Frontal cortex (tissue), 4 donors: ENCODE results near the gene CPN1. TPM values are rescaled to one million over a fixed set of nuclear protein-coding genes. Genes with fewer than 3 reads are reported as not detected.
"Not testable (repeated sequence)": the region's sequence is repeated elsewhere in the genome, so short reads cannot be mapped to it uniquely, and the experiment has no call there.

Source experiments
- DNase-seq, 2 donors: peaks; one replicate each; pipeline ENCODE4 v3.0.0; 2012; ENCODE audit warnings: low spot score in 2 of 2
- FAIRE-seq: peaks from 2 replicates; lab custom pipeline; 2012; peaks lifted over from hg19 to GRCh38; lab: Jason Lieb, UNC
- total RNA-seq: library from RNA; depleted of rRNA; stranded (reverse); fragments of >200 nt; gene quantifications from one replicate; pipeline ENCODE4 v1.2.3, GENCODE V29; 2014
- donor health status: control.
- donor health status: control.
- donor health status: control.

Gene CPN1
- total RNA-seq, 1 donor from 2014 or later: not detected

DNA sequence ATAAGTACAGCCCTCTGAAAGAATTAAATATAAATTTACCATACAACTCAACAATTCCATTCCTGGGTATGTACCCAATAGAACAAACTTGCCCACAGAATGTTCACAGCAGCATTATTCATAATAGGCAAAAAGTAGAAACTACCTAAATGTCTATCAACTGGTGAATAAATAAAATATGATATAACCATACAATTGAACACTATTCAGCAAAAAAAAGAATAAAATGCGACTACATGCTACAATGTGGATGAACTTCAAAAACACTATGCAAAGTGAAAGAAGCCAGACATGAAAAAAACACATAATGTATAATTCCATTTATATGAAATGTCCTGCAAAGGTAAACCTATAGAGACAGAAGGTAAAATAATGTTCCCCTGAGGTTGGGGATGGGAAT is 2.0 kb upstream of the CPN1 start:
- no peak for DNase-seq
- no peak for FAIRE-seq

DNA sequence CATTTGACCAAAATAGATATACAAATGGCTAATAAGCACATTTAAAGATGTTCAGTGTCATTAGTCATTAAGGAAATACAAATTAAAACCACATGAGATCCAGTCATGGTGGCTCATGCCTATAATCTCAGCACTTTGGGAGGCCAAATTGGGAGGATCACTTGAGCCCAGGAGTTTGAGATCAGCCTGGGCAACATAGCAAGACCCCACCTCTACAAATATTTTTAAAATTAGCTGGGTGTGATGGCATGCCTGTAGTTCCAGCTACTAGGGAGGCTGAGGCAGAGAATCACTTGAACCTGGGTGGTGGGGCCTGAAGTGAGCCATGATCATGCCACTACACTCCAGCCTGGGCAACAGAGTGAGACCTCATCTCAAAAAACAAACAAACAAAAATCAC is 607 bp upstream of the CPN1 start:
- not testable (repeated sequence) for FAIRE-seq, DNase-seq

DNA sequence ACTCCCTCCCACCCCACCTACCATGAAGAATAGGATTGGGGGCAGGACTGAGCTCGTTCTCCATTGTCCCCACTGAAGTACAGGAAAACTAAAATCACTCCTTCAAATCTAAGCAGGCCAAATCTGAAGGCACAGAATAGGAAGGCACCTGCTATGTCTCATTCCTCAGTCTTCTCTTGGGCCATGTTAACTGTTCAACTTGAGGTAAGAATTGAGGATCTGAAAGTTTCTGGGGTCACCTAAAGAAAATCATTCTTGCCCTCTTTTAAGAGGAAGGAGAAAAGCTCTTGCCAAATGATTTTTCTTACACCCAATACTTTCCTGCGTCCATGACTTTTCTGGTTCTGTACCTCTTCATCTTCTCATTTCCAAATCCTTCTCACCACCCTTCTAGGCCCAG is 4.9 kb downstream of the CPN1 start:
- DNase-seq (no peak), FAIRE-seq (no peak)

DNA sequence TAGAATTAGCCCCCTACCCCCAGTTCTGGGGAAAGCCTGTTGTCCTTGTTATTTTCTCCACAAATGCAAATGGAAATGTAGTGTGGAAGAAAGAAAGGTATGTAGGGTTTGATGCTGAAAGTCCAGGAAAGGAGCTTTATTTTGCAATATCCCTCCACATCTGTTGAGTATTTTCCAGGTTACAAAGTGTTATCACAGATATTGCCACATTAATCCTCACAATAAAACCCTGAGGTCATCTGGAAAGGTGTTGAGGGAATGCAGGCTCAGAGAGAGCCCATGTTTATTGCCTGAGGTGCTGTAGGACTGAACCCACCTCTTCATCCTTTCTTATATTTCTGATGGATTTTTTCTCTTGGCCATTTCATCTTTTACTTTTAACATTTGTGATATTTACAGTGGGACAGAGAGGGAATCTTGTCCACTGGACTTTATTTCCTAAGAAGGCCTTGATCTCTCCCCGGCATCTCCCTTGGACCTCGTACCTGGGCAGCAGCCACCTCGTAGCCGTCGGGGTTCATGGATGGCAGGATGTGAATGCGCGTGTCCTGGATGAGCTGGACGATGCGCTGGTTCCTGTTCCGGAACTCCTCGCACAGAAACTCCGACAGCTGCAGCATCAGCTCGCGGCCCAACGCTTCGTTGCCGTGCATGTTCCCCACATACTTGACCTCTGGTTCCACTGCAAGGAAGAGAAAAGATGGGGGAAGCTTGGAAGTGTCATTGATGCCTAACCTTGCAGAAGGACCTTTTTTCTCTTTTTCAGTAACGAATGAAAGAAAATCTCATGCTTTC is 6.0 kb downstream of the CPN1 start:
- FAIRE-seq (no peak), DNase-seq (no peak)

DNA sequence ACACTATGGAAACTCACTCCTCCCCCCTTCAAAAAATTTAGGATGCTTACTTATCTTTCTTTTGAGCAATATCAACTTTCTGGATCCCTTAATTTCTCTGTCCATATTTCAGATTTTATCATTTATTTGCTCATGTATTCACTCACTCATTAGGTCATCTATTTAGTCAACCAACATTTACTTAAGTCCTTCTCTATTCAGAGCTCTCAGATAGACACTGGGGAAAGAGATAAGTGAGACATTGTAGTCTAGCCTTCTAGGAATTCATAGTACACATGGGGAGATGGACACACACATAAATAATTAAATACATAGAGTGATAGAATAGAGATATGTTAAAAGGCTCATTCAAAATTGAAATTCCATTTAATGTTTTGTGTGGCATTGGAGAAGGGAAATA is 9.2 kb downstream of the CPN1 start:
- DNase-seq (no peak), FAIRE-seq (no peak)

DNA sequence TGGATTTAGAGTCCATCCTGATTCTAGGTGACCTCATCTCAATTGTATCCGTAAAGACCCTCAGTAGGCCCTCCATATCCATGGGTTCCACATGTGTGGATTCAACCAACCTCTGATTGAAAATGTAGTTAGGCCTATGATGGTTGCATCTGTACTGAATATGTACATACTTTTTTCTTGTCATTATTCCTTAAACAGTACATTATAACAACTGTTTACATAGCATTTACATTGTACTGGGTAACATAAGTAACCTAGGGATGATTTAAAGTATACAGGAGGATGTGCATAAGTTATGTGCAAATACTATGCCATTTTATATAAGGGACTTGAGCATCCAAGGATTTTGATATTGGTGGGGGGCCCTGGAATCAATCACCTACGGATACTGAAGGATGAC is 10.1 kb downstream of the CPN1 start:
- DNase-seq (no peak), FAIRE-seq (no peak)

DNA sequence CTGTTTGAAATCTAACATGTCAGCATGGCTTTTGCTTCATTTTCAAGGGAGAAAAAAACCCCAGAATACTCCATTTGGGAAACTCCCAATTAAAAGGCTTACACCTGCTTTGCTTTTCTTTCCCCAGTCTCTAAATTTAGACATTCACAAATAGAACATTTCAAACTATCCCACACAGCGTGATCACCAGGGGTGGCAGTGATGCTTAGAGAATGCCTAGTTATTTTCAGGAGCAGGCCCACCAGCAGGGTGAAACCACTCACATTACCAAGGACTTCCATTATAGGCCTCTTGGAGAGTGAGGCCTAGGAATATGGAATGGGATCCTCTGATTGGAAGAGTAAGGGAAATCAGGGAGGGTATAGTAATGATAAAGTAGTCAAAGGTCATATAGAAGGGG is 14.2 kb downstream of the CPN1 start:
- DNase-seq (peak in 1 of 2 donors; percentile 13), FAIRE-seq (no peak)

DNA sequence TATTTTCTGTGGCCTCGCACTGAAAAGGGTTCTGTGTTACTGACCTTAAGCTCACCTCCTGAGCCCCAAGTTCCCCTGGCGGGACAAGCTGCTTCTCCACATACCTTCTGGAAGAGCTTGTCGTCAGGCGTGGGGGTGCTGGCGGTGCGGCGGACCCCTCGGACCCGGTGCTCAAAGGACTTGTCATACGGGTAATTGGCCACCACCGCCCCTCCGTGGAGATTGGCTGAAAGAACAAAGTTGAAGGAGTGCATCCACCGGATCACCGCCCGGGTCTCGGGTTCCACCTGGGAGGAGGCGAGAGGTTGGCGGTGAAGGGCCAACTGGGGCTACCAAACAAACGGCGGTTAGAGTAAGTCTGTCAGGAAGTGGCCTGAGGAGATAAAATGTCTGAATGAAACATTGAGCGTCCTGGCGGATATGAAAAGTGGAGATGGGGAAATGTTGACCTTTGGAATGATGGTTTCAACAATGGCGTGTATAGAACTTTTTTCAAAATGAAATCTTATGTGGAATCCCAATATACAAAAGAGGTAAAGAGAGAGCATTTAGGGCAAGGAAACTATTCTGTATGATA is 16.5 kb downstream of the CPN1 start:
- DNase-seq: no peak

DNA sequence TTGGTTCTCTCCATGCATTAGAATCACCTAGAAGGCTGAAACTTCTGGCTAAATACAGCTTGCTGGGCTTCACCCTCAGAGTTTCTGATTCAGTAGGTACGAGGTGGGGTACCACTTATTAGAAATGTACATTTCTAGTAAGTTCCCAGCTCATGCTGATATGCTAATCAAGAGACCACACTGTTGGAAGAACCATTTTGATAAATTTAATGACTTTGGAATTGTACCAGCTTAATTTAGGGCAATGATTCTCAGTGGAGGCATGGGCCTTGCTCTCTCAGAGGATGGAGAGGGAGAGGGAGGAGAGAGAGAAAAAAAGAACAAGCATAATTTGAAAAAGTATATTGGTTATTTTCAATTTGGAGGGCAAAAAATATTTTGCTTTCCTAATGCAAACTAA is 20.3 kb downstream of the CPN1 start:
- DNase-seq: no peak
- FAIRE-seq: no peak

More for the DNA sequence above, 16.5 kb downstream of the CPN1 start:
- no peak for FAIRE-seq

DNA sequence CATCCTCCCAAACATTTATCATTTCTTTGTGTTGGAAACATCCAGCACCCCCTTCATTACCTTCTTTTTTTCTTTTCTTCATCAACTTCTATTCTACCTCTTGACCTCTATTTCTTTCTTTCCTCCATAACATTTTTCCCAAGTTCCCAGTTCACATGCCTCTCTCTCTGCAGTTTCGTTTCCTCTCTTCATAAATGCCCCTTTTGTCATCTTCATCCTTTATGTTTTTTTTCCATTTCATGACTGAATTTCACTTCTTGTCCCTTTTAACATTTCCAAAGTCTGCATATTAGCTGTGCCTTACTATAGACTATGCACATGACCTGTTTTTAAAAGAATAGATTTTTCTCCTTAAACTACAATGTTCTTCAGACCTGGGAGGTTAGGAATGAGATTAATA is 23.7 kb downstream of the CPN1 start:
- DNase-seq (no peak), FAIRE-seq (no peak)

DNA sequence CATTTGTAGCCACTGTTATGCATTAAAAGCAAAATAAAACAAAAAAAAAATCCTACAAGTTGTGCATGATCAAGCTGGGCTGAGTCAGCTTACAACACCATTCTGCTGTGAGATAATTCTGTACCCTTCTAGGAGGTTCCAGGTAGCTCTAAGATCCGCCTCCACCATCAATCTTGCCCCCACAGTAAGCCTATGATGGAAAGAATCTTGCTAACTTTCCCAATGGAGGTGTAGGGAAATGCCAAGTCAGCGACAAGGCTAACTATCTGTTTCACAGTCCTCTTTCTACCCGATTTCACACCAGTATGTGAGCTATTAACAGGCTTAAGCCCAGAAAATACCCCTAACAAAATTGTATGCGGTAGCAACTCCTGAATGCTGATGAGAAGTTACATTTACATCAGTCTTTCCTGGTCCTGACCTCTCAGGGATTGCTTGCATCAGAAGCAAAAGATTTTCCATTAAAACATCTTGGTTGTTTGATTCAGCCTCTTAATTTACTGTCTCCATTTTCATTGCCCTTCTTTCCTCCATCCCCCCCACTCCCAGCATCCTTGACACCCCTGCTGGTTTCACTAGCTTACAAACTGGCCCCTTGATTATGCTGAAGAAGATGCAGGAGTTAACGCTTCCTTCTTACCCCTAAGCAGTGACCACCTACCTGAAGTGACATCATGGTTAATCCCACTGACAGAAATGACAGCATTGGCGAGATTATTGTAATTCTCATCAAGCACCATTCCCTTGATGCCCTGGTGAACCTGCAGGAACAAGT is 27.8 kb downstream of the CPN1 start:
- no peak for DNase-seq
- no peak for FAIRE-seq

DNA sequence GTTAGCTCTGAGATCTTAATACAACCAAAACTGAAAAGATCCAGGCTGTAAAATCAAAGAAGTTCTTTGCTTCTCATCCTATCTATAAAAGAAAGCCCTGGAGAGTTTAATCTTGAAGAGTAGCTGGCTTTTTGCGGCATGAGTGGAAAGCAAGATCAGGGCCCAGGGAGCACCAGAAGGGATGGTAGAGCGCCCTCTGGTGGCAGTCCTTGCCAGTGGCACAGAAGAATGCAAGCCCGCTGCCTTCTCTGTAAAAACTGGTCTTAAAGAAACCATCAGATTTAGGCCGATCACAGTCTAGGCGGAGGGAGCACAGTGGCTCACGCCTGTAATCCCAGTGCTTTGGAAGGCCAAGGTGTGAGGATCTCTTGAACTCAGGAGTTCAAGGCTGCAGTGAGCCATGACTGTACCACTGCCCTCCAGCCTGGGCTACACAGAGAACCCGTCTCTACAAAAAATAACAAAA is 35.6 kb downstream of the CPN1 start:
- FAIRE-seq (no peak), DNase-seq (peak; percentile 12 to 47)

DNA sequence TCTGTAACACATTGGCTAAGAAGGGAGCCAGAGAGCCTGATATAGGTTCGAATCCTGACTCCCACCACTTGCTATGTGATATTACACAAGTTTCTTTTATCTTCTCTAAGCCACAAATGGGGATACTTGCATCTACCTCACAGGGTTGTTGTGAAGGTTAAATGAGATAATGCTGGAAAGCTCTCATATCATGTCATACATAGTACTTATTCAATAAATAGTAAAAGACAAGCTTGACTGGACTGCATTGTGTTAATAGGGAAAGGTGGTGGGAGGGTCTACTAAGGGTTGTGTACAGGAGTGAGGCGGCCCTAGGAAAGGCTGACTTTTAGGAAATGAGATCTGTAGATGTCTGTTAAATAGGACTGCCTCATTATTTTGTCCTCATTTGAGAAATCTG is 36.1 kb downstream of the CPN1 start:
- no peak for DNase-seq
- FAIRE-seq: no peak

DNA sequence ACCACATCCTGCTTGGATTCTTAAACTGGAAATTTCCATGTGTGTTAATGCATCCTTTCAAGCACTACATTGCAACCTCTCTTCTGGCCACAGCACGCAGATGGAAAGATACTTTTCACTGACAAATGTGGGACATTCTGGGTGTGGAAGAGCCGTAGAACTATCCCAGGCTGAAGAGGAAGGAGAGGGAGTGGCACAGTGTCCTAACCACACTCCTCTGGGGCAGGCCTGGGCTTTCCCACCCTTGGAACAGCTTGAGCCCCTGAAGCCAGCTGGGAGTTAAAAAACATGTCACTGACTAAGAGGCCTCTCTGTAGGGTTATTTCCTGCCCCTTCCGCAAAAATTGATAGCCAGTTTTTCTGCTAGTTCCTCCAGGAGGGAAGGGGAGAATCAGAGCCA is 37.9 kb downstream of the CPN1 start:
- DNase-seq: no peak
- no peak for FAIRE-seq

DNA sequence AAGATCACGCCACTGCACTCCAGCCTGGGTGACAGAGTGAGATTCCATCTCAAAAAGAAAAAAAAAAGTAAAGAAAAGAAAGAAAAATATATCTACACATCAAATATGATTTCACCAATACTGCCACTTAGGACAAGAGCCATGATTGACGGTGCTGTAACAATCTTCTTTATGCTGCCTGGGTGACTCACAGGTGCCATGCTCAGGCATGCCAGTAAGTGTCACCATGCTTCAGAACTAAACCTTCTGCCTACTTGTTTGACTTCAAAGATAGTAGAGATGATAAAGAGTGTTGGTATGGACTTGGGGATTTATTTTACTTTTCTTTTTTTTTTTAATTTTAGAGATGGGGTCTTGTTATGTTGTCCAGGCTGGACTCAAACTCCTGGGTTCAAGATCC is 38.3 kb downstream of the CPN1 start:
- no peak for FAIRE-seq
- DNase-seq: no peak

DNA sequence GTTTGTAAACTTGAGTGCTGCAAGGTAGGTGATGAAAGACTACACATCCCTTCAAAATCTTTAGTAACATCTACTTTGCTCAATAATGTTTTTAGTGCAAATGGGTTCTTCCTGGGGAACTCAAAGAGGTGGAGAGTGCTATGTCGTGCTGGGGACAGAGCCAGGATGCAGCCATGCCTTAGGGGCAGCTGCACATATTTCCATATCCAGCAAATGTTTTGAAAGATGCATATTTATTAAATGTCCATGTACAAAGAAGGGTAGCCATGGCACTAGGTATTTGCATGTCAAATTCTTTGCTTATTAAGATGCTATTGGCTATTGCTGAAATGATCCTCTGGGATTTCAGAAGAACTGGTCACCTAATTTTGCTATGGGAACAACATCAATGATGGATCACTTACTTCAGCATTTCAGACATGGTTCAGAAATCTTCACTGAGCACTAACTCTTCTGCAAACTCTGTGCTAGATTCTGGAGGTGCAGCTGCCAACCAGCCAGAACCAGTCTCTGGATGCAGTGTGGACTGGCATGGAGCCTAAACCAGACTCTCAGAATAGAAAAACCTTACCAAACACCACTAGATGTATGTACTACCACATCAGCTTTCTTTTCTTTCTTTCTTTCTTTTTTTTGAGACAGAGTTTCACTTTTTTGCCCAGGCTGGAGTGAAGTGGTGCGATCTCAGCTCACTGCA is 40.2 kb downstream of the CPN1 start:
- DNase-seq (no peak), FAIRE-seq (no peak)

DNA sequence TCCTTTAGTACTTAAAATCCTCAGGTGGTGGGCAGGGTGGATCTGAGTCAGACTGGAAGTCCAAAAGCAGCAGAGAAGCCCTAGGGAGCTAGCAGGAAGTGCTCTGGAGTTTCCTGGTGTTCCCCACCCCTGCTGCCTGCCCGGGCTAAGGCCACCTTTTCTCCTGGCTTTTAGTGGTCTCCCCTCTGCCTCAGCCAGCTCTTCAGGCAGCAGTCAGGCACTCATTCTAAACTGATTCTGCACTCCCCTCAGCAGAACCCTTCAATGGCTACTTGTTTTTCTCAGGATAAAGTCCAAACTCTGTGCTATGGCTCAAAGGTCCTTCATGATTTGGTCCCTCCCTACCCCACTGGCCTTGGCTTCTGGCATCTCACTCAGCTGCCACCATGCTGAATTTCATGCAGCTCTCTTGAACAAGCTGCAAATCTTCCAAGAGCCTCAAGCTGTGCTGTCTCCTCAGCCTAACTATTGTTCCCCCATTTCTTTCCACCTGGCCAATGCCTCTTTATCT is 43.1 kb downstream of the CPN1 start:
- DNase-seq (no peak), FAIRE-seq (no peak)

DNA sequence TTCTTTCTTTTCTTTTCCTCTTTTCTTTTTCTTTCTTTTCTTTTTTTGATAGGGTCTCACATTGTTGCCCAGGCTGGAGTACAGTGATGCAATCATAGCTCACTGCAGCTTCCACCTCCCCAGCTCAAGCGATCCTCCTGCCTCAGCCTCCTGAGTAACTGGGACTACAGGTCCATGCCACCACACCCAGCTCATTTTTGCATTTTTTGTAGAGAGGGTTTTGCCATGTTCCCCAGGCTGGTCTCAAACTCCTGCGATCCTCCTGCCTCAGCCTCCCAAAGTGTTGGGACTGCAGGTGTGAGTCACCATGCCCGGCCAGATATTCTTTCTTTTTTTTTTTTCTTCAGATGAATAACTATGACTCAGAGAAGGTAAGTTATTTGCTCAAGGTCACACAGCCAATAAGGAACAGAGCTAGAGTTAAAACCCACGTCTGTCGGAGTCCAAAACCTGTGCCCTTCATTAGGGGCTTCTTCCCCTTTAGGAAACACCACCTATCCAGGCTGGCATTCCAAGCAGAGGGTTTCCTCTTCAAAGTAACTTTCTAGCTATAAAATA is 43.8 kb downstream of the CPN1 start:
- DNase-seq (no peak), FAIRE-seq (no peak)

DNA sequence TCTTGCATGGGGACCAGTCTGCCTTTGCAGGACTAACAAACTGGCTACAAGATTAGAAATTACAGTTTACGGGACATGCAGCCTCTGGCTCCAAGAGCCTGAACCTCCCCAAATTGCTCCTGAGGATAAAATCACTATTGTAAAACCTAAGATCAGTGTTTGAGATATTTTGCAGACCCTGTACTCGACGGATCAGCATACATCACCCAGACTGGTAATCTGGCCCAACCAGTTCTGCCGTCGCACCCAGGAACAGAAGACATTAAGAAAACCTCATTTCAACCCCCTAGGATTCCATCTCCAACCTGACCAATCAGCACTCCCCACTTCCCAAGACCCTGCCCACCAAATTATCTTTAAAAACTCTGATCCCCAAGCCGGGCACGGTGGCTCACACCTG is 44.8 kb downstream of the CPN1 start:
- DNase-seq (no peak), FAIRE-seq (no peak)
